Activated gamma-delta T cell treated with Interleukin-2 at 50 U/mL for 16 hours (primary cell): Measurements from ENCODE around the gene IKZF1.

Experiments used
- DNase-seq: peaks from one replicate; pipeline ENCODE4 v3.0.0-alpha.2; 2020

Gene IKZF1

GRCh38 chr7:50309721-50310120 lies 5.2 kb downstream of the IKZF1 start:
- no peak for DNase-seq

- DNase-seq = no peak
Measured at GRCh38 chr7:50310361-50310760, 5.8 kb downstream of the IKZF1 start.

GRCh38 chr7:50310956-50311355 lies 6.4 kb downstream of the IKZF1 start:
- DNase-seq = no peak

- DNase-seq = no peak
Measured at GRCh38 chr7:50312250-50313162, 8.0 kb downstream of the IKZF1 start.

GRCh38 chr7:50314836-50315592 lies 10.5 kb downstream of the IKZF1 start:
- DNase-seq = no peak

GRCh38 chr7:50315739-50316671 lies 11.5 kb downstream of the IKZF1 start:
- no peak for DNase-seq

- DNase-seq = no peak
Measured at GRCh38 chr7:50317221-50317678, 12.7 kb downstream of the IKZF1 start.

GRCh38 chr7:50317697-50318669 lies 13.5 kb downstream of the IKZF1 start:
- no peak for DNase-seq

GRCh38 chr7:50321487-50322067 lies 17.1 kb downstream of the IKZF1 start:
- DNase-seq = no peak

- DNase-seq = no peak
Measured at GRCh38 chr7:50324113-50324512, 19.6 kb downstream of the IKZF1 start.

- DNase-seq = no peak
Measured at GRCh38 chr7:50327443-50327842, 22.9 kb downstream of the IKZF1 start.

GRCh38 chr7:50329775-50330174 lies 25.3 kb downstream of the IKZF1 start:
- DNase-seq = no peak

- DNase-seq = no peak
Measured at GRCh38 chr7:50330254-50330653, 25.7 kb downstream of the IKZF1 start.

- no peak for DNase-seq
Measured at GRCh38 chr7:50330696-50331095, 26.2 kb downstream of the IKZF1 start.

GRCh38 chr7:50331564-50332208 lies 27.2 kb downstream of the IKZF1 start:
- no peak for DNase-seq

- DNase-seq = no peak
Measured at GRCh38 chr7:50332241-50333165, 28.0 kb downstream of the IKZF1 start.

GRCh38 chr7:50333221-50333651 lies 28.7 kb downstream of the IKZF1 start:
- no peak for DNase-seq

- no peak for DNase-seq
Measured at GRCh38 chr7:50334341-50334994, 30.0 kb downstream of the IKZF1 start.
